ENCODE data around the gene PRAMEF33.
A peak's percentile ranks its signal among the peaks of the same experiment; 100 is the strongest.
"Not testable (repeated sequence)": the region's sequence is repeated elsewhere in the genome, so short reads cannot be mapped to it uniquely, and the experiment has no call there.

PRAMEF33 gene, protein sequence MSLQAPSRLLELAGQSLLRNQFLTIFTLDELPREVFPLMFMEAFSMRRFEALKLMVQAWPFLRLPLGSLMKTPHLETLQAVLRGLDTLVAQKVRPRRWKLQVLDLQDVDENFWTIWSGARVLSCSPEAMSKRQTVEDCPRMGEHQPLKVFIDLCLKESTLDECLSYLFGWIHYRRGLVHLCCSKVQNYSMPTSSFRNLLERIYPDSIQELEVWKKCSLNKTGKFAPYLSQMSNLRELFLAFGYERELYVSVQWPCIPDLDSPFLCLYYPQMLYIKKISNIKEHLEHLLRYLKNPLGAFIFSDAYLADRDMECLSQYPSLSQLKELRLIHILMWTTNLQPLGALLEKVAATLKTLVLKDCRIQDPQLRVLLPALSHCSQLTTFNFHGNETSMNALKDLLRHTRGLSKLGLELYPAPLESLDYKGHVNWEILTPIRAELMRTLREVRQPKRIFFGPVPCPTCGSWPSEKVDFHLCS

DNA sequence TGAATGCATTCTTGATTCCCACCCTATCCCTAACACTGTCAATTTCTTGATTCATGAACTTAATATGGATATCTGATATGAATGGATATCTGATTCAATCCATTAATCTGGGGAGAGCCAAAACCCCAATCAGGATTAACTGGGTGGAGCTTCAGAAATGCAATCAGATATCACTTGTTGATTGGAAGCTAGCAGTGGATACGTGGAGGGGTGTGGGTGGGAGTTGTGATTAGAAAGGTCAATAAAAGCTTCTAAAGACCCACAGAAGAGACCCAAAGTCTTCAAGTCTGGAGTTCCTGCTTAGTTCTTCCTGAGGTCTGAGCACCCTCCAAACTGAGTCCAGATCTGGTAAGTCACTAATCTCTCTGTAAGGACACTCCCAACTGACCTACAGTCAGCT is at the start of gene PRAMEF33:
TSS of gene PRAMEF33 (plus strand) at position 301 of the 400 bp plus-strand sequence. CDS start 2,416 bp downstream, outside the sequence.
- not testable (repeated sequence) for DNase-seq

DNA sequence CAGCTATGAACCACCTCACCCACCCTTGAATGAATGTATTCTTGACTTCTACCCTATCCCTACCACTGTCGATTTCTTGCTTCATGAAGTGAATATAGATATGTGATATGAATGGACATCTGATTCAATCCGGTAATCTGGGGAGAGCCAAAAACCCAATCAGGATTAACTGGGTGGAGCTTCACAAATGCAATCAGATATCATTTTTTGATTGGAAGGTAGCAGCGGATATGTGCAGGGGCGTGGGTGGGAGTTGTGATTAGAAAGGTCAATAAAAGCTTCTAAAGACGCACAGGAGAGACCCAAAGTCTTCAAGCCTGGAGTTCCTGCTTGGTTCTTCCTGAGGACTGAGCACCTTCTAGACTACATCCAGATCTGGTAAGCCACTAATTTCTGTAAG is 49.4 kb upstream of the PRAMEF33 start, which contains the start of gene PRAMEF5:
TSS of gene PRAMEF5 (plus strand) at position 301 of the 400 bp plus-strand sequence. CDS start 5,071 bp downstream, outside the sequence.
- DNase-seq, result not testable (repeated sequence)

DNA sequence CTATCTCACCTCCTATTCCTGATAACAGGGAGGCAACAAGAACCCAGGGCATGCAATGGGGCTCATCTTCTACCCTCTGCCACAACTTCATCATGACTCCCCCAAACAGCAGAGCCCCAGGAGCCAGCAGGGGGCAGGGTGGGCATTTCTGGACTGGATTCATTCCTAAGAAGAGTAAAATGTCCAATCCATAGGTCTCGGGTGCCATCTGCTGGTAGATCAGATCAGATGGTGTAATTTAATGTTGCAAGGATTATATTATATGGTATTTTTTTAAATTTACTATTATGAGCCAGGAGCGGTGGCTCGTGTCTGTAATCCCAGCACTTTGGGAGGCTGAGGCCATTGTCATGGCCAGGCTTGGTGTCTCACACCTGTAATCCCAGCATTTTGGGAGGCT is 38.2 kb upstream of the PRAMEF33 start:
- DNase-seq, result not testable (repeated sequence)

DNA sequence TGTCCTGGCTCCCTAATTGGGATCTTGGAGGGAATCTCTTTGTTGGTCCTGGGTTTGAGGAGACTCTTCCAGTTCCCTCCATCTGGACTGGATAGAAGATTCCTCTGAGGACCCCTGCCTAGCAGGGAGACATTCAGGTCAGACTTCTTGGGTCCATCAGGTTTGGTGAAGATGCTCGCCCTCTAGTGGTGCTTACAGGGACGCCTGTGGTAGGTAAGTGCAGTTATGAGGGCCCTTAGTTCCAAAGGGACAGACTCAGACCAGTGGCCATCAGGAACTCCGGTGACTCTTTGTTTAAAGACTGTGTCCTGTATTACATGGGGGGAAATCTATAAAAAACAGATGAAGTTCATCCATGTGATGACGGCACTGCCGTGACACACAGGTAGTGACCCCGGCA is 26.3 kb upstream of the PRAMEF33 start:
- DNase-seq, result not testable (repeated sequence)

DNA sequence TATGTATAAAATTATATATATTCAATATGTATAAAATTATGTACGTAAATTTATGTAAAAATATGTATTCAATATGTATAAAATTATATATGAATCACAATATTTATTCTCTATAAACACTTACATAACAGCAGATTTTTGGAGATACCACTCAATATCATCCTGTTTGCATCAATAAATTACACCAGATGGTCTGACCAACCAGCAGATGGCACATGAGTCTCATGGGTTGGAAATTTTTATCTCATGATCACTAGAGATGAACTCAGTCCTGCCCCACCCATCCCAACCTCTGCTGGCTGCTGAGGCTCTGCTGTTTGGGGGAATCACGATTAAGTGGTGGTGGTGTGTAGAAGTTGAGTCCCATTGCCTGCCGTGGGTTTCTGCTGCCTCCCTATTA is 23.7 kb upstream of the PRAMEF33 start:
- not testable (repeated sequence) for DNase-seq

DNA sequence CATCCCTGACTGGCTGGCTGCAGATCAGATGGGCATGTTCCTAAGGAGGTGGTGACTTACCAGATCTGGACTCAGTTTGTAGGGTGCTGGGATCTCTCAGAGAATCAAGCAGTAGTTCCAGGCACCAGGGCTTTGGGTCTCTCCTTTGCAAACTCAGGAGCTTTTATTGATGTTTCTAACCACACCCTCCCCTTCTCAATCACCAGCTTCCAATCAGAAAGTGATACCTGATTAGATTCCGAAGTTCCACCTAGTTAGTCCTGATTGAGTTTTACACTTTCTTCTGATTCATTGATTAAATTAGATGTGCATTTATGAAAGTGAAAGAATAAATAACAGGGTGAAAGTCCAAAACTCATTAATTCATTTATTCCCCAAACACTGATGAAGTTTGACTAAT is 18.3 kb upstream of the PRAMEF33 start, which contains the start of gene PRAMEF8:
TSS of gene PRAMEF8 (minus strand) at position 101 of the 400 bp plus-strand sequence. CDS start 1,046 bp downstream, outside the sequence.
- DNase-seq, result not testable (repeated sequence)

DNA sequence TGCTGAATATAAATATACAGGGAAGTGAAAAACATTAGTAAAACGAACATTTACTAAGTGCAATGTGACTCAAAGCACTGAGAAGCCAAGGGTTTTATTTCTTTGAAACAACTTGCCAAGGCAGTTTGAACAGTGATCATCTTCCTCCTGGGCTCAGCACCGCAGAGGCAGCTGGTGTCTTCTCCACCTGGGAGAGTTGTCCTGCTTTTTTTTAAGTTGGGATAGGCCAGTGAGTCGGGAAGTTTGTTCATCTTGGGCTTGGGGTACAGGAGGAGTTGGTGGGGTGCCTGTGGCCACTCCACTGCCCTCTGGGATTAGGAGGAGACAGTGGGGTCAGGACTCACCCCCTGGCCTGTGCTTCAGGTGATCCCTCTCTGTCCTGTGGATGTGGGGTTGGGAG is 14.3 kb upstream of the PRAMEF33 start:
- DNase-seq, result not testable (repeated sequence)

DNA sequence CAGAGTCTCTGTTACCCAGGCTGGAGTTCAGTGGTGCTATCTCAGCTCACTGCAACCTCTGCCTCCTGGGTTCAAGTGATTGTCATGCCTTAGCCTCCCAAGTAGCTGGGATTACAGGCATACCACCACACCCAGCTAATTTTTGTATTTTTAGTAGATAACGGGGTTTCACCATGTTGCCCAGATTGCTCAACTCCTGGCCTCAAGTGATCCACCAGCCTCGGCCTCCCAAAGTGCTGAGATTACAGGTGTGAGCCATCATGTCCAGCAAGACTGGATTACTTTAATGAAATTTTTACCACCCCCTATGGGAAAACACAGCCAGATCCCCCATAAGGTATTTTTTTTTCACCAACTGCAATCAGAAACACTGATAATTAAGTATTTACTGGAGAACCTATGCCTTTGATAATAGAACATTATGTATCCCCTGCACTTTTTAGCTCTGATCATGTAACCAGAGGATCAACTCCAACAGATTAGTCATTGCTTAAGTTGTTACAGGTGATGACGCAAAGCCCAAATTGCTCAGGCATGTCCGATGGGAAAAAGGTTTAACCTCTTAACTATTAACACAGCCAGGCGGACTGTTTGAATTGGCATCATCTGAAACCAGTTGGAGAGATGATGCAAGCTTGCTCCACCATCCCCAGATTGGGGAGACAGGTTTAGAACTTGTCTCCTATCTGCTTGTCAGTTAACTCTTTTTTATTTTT is 6.0 kb upstream of the PRAMEF33 start:
- DNase-seq, result not testable (repeated sequence)

DNA sequence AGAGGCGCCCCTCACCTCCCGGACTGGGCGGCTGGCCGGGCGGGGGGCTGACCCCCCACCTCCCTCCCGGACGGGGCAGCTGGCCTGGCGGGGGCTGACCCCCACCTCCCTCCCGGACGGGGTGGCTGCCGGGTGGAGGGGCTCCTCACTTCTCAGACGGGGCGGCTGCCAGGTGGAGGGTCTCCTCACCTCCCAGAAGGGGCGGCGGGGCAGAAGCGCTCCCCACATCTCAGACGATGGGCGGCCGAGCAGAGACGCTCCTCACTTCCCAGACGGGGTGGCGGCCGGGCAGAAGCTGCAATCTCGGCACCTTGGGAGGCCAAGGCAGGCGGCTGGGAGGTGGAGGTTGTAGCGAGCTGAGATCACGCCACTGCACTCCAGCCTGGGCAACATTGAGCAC is 4.6 kb upstream of the PRAMEF33 start:
- DNase-seq, result not testable (repeated sequence)

DNA sequence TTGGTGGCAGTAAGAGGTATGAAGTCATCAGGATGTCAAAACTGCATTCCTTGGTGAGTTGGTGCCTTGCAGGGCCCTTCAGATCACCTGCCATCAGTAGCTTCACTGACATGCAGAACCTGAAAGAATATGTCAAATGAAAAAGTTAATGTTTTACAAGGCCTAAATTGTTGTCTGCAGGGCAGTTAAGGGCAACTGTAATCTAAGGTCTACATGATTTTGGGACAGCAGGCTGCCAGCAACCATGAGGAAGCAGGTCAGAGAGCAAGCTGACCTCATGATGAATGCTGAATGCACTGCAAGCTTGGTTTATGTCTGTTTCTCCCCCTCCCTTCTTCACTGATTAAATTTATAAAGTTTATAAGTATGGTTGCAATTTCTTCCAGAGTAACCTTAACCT is 1.1 kb upstream of the PRAMEF33 start:
- not testable (repeated sequence) for DNase-seq

DNA sequence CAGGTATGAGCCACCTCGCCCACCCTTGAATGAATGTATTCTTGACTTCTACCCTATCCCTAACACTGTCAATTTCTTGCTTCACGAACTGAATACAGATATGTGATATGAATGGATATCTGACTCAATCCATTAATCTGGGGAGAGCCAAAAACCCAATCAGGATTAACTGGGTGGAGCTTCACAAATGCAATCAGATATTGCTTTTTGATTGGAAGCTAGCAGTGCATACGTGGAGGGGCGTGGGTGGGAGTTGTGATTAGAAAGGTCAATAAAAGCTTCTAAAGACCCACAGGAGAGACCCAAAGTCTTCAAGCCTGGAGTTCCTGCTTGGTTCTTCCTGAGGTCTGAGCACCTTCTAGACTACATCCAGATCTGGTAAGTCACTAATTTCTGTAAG is 11.9 kb downstream of the PRAMEF33 start, which contains the start of gene PRAMEF15:
TSS of gene PRAMEF15 (plus strand) at position 301 of the 400 bp plus-strand sequence. CDS start 2,827 bp downstream, outside the sequence.
- DNase-seq, result not testable (repeated sequence)

DNA sequence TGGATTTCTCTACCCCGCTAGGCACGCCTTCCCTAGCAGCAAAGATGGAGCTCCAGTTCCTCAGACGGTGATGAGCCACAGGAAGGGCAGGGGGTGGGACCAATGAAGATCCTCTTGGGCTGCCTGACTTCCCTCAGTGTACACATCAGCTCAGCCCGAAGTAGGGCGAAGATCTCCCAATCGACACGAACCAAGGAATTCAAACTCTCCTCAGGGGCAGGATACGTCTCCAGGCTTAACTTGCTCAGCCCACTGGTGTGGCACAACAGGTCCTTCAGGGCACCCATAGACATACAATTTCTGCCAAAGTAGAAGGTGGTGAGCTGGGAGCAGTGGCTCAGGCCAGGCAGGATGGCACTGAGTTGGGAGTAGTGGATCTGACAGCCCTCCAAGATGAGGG is 39.2 kb downstream of the PRAMEF33 start:
- DNase-seq, result not testable (repeated sequence)

DNA sequence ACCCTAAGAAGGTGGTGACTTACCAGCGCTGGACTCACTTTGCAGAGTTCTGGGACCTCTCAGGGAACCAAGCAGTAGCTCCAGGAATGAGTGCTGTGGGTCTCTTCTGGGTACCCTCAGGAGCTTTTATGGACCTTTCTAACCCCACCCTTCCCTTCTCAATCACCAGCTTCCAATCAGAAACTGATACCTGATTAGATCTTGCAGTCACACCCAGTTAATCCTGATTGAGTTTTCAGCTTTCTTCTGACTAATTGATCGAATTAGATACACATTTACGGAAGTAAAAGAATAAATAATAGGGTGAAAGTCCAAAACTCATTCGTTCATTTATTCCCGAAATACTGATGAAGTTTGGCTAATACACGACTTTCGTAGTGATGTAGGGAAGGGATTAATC is 43.7 kb downstream of the PRAMEF33 start, which contains the start of gene PRAMEF14:
TSS of gene PRAMEF14 (minus strand) at position 101 of the 400 bp plus-strand sequence. CDS start 1,820 bp downstream, outside the sequence.
- DNase-seq, result not testable (repeated sequence)

DNA sequence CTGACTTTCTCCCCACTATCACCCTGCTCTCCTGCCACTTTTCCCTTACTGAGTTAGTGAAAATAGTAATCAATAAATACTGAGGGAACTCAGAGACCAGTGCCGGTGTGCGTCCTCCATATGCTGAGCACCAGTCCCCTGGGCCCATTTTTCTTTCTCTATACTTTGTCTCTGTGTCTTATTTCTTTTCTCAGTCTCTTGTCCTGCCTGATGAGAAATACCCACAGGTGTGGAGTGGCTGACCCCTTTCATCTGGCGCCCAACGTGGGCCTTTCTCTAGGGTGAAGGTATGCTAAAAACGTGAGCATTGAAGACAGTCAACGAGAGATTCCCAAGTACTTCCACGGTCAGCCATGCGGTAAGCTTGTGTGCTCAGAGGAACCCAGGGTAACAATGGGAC is 50.1 kb downstream of the PRAMEF33 start:
- peak; percentile 4 for DNase-seq

DNA sequence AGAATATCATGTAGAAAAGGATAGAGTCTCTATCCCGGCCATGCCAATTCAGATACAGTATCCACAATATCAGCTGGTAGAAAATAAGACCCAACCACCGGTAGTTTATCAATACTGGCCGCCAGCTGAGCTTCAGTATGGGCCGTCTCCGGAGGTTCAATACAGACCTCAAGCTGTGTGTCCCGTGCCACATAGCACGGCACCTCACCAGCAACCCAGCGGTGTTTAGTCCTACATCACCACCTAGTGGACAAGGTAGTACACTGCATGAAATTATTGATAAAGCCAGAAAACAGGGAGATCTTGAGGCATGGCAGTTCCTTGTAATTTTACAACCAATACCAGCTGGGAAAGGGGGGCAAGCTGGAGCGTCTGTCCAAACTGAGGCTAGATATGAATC is 51.1 kb downstream of the PRAMEF33 start:
- DNase-seq, result not testable (repeated sequence)

DNA sequence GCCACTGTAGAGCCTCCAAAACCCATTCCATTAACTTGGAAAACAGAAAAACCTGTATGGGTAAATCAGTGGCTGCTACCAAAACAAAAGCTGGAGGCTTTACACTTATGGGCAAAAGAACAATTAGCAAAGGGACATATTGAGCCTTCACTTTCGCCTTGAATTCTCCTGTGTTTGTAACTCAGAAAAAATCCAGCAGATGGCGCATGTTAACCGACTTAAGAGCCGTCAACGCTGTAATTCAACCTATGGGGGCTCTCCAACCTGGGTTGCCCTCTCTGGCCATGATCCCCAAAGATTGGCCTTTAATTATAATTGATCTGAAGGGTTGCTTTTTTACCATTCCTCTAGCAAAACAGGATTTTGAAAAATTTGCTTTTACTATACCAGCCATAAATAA is 53.4 kb downstream of the PRAMEF33 start:
- peak; percentile 82 for DNase-seq
